HFF-Myc (cell line): Measurements from ENCODE around the gene PDGFB.

ENCODE experiments used
- DNase-seq: peaks from one replicate; pipeline ENCODE4 v3.0.0-alpha.2; 2011; ENCODE audit warnings: low read depth; ENCODE audit errors: extremely low read depth
- H3K4me3 ChIP-seq: replicated peaks from 2 replicates; pipeline ENCODE4 v1.5.1; 2011; ENCODE audit warnings: low read depth, mild to moderate bottlenecking, control low read depth, low read length
- TF ChIP-seq, protein P1 (sequence below): IDR thresholded peaks from 2 replicates; pipeline ENCODE4 v1.5.1; 2012; ENCODE audit warnings: mild to moderate bottlenecking, low read depth, low read length, control low read depth; ENCODE audit errors: missing control alignments

Gene PDGFB

DNA sequence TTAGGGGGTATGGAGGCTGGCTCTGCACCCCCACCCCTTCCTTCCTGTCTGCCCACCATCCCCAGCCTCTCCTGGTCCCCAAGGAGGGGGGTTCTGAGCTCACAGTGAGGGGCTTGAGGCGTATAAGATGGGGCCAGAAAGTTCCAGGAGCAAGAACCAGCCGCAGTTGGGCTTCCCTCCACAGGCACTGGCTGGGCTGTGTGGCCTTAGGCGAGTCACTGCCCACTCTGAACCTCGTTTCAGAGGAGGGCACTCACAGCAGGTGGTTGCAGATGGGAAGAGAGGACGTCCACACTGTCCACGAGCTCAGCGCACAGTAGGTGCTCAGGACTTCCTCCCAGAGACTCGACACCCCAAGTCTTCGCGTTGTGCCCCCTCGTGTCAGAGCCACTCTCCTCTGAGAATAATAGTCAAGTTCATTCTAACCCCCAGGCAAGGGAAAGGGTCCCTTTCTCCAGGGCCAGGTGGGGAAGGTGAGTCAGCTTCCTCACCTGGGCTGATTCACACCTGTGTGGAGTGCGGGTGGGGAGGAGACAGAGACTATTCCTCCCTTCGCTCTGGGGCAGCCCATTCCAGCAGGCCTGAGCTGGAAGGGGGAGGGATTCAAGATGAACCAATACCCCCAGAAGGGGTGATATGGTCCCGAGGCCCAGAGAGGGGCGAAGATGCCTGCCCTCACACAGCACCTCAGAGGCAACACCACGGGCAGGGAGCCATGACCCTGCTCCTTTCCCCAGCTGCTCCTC lies 45.4 kb upstream of the PDGFB start:
- DNase-seq = no peak
- TF ChIP-seq, protein P1, sequence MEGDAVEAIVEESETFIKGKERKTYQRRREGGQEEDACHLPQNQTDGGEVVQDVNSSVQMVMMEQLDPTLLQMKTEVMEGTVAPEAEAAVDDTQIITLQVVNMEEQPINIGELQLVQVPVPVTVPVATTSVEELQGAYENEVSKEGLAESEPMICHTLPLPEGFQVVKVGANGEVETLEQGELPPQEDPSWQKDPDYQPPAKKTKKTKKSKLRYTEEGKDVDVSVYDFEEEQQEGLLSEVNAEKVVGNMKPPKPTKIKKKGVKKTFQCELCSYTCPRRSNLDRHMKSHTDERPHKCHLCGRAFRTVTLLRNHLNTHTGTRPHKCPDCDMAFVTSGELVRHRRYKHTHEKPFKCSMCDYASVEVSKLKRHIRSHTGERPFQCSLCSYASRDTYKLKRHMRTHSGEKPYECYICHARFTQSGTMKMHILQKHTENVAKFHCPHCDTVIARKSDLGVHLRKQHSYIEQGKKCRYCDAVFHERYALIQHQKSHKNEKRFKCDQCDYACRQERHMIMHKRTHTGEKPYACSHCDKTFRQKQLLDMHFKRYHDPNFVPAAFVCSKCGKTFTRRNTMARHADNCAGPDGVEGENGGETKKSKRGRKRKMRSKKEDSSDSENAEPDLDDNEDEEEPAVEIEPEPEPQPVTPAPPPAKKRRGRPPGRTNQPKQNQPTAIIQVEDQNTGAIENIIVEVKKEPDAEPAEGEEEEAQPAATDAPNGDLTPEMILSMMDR = no peak
- no peak overlapping the region for H3K4me3 ChIP-seq

DNA sequence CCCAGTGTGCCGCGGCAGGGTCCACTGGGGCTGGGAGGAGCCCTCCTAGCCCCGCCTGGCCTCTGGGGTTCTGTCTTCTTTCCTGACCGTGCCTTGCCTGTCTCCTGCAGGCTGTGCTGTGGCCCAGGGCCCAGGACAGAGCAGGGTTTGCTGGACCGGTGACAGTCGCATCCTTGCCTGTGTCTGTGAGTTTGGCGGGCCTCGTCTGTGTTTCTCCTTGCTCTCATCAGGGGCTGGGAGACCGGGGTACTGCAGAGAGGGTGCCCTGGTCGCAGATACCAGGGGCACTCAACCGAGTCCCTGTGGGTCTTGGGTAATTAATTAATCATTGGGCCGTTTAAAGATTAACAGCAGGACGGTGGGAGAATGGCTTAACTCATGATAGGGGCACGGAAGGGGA lies 44.8 kb upstream of the PDGFB start:
- TF ChIP-seq, protein P1 = no peak
- no peak for DNase-seq

DNA sequence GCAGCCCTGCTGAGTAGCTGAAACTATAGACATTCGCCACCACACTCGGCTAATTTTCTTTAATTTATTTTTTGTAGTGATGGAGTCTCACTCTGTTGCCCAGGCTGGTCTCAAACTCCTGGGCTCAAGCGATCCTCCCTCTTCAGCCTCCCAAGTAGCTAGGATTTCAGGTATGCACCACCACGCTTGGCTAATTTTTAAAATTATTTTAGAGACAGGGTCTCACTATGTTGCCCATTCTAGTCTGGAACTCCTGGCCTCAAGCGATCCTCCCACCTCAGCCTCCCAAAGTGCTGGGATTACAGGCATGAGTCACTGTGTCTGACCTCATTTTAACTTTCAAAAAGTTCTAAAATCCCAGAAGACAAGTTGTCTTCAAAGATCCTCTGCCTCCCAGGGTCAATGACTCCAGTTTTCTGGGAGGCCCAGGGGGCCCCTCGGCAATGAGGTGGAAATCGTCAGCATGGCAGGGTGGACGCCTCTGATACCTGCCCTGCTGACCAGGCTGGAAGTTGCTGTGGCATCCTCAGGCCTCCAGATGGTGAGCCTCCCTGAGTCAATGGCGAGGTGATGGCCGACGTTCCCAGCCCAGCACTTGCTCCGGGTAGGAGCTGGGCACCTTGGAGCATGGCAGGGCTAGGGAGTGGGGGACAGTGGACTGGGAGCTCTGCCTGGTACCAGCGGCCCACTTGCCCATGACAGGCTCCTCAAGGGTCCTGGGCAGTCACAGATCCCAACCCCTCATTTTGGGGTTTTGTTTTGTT lies 43.5 kb upstream of the PDGFB start:
- DNase-seq = no peak
- H3K4me3 ChIP-seq = no peak overlapping the region
- TF ChIP-seq, protein P1 = no peak

More for the DNA sequence above, 44.8 kb upstream of the PDGFB start:
- no peak overlapping the region for H3K4me3 ChIP-seq

DNA sequence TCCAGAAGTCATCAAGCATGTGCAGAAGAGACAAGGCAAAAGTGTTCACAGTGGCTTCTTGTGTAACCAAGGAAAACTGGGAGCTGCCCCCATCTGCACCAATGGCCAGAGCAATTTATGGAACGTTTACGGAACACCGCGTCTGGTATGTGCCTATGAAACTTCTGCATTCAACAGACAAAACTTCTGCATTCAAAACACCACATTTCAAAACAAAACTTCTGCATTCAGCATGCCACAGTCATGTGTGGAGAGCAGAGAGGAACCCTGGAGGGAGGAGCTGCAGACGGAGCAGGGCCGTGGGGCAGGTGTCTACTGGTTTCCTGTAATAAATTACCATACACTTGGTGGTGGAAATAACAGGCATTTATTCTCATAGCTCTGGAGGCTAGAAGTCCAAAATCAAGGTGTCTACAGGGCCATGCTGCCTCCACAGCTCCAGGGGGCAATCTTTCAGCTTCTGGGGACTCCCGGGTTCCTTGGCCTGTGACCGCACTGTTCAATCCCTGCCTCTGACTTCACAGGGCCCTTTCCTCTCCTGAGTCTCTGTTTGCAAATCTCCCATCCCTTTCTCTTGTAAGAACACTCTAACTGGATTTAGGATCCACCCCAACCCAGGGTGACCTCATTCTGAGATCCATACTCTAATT lies 42.4 kb upstream of the PDGFB start:
- DNase-seq = no peak
- no peak overlapping the region for H3K4me3 ChIP-seq
- TF ChIP-seq, protein P1 = no peak

DNA sequence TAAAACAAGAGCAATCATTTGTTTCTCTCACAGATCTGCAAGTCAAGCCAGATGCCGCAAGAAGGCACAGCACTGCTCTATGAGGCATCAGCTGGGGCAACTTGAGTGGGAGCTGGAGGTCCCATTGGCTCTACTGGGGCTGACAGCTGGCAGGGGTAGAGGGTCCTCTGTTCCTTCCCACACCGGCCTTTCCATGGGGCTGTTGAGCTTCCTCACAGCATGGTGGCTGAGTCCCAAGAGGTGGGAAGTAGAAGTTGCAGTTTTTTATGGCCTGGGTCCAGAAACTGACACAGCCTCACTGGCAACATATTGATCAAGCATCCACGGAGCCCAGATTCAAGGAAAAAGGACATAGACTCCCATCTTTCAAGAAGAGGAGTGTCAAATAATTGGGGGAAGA lies 40.2 kb upstream of the PDGFB start:
- TF ChIP-seq, protein P1 = no peak
- no peak overlapping the region for H3K4me3 ChIP-seq
- no peak for DNase-seq

DNA sequence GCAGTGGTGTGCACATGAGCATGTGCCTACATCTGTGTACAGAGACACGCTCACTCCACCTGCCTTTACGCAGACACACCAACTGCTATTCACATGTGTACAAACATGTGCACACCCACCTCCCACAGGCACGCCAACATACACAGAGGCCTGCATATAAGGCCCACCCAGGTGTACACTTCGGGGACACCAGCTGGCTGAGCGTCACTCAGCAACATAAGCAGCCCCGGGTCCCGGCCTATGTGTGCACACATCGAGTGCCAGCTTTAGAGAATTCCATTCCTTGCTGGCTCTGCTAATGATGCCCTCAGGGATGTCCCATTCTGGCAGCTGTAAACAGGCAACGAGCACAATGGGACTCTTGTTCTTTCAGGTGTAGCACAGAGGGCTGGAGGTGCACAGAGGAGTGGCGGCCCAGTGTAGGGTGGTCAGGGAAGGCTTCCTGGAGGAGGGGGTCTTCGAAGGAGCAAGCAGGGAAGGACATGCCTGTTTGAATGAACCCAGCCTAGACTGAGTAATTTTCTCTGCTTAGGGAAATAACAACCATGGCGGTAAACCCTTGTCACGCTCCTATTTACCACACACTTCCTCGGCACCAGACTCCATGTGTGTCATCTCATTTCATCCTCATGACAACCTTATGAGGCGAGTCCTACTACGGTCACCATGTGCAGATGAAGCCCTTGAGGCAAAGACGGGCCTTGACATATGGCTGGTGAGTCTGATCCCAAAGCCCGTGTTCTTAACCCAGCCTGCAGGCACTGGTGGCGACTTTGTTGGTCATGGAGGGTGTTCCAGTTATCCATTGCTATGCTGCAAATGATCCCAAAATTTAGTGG lies 39.6 kb upstream of the PDGFB start:
- no peak overlapping the region for H3K4me3 ChIP-seq
- TF ChIP-seq, protein P1 = no peak
- no peak for DNase-seq
